Cortex of kidney (tissue), 1 donor: ENCODE results near the gene KRT36.

ENCODE experiments used
- DNase-seq: peaks from one replicate; lab custom pipeline; 2025; lab: John Stamatoyannopoulos, UW

The KRT36 gene

DNA sequence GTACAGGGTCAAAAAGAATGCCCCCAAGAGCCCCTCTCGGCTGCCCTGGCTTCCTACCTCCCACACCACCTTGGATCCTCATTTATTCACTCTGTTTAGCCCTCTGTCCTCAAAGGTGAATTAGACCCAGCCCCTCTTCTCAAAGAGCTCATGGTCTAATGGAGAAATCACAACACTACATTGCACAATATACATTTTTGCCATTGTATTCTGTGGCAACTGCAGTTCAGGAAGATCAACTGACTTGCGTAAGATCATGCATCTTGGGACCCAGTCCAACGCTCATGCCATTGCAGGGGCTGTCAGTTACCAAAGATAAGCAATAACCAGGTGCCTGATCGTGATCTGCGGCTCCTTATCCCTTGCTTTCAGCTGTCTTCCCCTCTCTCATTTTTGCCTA lies 50.3 kb downstream of the KRT36 start:
- DNase-seq = no peak

DNA sequence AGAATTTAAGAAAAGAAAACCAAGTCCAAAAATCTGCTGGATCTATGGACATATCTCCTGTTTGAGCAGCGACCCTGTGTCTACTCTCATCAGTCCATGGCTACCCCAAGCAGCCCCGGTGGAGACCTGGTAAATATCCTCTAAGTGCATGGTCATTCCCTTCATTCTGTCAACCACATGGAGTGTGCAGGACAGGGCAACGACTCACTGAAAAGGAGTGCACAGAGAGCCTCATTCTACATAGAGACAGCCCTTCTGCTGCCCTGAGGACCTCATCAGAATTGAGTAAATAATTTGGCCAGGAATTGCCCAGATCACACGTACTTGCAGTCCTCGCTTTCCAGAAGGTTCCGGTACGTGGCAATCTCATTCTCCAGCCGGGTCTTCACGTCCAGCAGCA lies 51.9 kb downstream of the KRT36 start:
- DNase-seq = no peak

DNA sequence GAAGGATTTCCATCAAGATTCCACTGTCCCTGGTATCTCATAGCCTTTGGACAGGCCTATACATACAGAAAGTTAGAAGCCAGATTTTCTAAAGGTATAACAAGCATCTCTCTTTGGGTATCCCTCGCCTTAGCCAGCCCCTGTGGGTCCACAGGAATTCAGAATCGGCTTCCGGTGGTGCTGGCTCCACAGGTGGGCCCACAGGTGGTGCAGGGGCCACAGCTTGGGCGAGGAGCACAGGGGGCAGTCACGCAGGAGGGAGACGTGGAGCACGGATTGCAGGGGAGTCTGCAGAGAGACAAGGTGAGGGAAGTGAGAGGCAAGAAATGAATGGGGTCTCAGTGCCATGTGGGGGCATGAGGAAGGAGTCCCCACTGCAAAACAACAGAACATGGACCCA lies 52.5 kb downstream of the KRT36 start:
- no peak for DNase-seq
